Bone marrow (tissue), 2 donors: ENCODE measurements around the gene HTRA2.

Experiments
- DNase-seq, 2 donors: peaks; one replicate each; lab custom pipeline; 2025; lab: John Stamatoyannopoulos, UW

Gene HTRA2

DNA sequence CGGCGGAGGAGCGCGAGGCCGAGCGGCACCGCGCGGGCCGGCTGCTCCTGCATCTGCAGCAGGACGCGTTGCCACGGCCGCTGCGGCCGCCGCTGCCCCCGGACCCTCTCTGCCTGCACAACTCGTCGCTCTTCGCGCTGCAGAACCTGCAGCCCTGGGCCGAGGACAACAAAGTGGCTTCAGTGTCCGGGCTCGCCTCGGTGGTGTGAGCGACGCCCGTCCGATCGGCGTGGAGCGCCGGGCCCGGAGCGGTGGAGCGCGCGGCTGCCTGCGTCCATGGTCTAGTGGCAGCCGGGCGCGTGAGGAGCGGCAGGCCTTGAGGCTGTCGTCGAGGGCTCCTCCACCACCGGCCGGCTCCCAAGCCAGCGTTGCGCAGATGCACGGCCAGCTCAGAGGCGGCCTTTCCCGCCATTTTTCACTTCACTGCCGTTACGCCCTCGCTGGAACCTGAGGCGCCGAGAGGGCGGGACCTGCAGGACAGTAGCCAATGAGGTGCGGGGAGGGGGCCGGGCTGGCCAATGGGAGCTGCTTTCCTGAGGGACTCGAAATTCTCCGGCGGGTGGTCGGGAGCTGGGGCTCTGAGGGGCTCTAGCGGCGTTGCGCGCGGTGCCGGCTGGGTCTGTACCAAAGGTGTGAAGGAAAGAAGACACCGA lies 13.6 kb upstream of the HTRA2 start:
- DNase-seq: peak in 1 of 2 donors; percentile 30

DNA sequence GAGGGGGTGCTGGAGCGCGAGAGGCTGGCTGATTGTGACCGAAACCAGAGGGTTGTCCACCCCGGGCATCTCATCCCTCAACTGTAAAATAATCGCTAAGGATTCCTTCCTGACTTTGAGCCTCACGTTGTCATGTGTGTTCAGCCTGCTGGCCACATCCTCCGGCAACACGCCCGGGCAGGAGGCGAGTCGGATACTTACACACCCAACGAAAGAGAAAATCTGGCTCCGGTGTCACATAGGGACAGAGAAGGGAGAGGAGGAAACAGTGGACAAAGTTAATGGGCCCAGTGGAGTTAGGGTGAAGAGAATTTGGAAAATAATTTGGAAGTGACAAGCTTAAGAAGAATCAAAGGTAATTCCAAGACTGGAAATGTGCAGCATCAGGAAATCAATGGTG lies 13.1 kb upstream of the HTRA2 start:
- DNase-seq: no peak

DNA sequence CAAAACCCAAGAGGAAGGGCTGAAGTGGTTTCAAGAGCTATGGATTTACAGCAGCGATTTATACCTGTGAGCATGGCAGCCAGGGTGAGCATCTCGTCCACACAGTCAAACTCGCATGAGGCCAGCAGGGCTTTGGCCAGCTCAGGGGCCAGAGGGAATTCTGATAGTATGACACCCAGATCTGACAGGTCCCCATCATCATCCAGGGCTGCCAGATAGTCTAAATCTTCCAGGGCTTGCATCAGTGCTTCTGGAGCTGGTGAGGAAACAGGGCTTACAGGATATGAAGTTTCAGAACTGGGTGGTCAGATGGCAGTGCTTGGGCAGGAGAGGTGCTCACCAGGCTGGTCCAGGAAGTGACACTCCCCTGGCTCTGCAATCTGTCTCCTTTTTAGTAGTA lies 7.2 kb upstream of the HTRA2 start:
- no peak for DNase-seq

DNA sequence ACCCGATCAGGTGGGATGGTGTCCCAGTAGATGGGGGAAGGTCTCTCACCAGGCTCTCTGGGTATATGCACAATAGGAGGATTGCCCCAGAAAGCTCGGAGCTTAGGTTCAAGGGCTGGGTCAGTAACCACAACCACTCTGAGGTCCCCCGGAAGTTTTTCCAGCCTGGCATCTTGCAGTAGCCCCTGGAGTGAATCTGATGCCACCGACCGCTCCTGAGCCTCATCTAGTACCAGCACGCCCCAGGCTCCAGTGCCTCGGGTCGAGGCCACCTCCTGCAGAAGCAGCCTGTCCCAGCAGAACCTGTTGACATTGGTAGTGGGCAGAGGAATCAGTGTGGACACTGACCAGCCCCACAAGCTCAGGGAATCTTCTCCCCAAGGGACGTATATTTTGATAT lies 5.7 kb upstream of the HTRA2 start:
- no peak for DNase-seq

DNA sequence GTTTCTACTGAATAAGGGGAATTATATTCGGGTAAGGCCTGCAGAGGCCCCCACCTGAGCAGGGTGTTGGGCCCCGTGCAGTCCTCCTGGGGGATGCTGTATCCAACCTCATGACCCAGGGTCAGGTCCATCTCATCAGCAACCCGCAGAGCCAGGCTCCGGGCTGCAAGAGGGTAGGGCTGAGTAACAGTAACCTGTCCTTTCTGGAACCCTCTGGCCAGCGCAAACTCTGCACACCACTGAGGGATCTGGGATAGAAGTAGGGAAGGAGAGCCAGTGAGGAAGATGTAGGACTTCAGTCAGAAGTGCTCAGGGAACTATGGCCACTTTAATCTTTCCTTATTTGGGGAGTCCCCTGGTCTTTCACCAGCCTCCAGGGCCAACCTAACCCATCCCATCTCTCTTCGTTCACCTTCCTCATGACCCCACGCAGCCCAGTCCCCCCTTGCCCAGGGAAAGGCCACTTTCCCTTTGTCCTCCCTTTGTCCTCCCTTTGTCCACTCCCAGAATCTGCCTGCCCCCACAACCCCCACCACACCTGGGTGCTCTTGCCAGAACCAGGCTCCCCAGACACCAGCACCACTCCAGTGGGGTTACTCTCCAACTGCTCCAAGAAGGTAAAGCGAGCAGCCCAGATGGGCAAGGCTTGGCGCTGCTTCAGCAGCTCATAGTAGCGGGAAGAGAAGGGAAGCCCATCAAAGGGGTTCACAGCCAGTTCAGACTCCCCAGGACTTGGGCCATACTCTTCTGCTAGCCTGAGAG lies 4.6 kb upstream of the HTRA2 start:
- DNase-seq: no peak

DNA sequence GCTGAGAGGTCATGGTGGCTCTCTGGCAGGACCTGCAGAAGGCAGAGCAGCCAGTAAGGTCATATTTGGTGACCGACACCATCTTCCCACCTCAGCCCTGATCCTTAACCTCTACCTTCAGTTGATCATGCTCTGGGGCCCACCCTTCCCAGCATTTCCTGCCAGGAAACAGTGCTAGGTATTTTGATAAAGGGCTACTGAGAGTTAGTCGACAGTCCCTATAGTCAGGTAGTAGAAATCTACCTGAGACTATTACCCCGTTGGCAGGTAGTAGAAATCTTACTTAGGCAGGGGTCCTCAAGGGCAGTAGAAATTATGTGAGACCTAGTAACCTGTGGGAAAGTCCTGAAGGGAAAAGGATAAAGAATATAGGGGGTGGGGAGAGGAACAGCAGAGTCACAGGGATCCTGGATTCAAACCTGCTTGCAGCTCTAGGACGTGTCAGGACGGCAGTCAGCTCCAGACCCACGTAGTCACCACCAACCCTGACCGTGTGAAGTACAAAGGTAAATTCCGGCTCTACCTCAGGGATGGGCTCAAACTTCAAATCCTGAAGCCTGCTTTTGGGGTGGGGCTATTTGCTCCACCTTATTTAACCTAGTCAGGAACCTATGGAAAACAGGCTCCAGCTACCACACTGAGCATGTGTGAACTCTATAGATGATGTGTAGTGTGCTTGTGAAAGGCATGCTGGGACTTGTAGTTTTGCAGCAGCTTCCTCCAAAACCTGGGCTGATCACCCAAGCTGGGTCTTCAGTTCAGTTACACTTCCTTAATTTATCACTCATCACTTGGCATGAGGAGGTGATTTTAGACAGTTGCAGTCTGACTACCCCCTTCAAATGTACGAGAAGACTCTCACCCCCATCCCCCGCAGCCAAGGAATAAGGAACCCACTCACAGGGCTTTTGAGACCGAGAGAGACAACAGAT lies 3.8 kb upstream of the HTRA2 start, which contains the start of gene DQX1:
Gene DQX1 (minus strand): TSS at position 515 of the 932 bp plus-strand sequence. CDS start 502 bp downstream, at position 13.
- DNase-seq: no peak

DNA sequence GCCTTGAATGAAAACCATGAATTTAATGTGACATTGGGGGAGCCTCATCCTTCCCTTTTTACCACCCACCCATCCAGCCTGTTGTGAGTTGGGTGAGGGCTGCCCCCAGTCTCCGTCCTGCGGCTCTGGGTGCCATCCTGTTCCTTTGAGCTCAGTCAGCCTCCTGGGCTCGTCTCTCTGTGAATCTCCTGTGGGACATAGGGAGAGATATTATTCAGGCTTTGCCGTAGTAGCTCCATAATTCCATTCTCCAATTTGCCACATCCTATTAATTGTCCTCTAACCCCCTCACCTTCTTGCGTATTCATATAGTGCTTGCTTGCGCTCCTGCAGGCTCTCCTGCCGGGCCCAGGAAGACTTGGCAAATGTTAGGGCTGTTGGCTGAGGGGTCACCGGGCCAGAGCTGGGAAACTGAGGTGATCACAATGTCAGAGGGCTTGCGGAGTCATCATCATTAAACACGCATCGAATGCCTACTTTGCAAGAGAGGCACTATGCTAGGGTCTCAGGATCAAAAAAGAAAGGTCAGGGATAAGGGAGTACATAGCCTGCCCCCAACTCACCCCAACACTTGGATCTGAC lies 3.0 kb upstream of the HTRA2 start:
- no peak for DNase-seq

DNA sequence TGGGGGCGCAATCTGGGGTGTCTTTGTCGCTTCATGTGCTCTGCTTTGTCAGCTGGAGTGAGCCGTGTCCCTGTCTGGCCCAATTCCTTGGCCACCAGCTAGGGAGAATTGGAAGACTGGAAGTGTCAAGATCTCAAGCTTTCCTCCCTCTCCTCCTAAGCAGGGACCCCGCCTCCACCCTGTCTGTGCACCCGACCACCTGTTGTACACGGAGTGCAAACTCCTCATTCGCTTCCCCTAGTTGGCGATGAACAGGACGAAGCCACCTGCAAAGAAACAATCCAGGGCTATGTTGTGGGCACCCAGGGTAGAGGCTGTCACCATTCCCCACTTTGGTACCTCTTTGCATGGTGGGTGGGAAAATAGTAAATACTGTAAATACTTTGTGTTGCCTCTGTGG lies 2.0 kb upstream of the HTRA2 start:
- no peak for DNase-seq

DNA sequence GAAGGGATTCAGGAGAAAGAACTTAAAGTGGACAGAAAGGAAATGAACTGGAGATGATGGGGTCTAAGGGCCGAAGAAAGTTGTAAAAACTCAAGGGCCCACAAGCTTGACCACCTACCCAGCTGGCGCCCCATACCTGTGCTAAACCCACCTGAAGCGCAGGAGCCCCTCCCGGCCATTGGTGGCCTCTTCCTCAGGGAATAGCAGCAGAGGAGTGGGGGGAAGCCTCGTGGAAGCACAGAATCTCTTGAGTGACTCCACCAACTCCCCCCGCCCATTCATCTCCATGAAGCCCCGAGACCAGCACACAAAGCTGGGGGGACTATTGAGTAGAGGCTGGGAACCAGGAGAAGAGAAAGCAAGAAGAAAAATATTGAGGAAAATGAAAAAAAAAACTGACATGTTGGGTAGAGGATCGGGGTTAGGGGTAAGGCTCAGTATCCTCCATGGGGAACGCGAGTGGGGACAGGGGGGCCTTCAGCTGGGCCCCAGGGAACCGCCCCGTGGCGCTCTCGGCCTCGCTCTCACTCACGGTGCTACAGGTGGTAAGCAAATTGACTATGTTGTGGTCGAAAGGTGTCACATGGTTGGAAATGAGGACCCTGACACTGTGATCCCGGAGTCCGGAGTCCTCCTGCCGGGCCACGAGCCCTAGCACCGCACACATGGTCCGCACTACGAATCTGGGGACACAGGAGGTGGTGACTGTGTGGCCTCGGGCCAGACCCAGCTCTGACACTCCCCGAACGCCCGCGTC lies 955 bp upstream of the HTRA2 start:
- no peak for DNase-seq

DNA sequence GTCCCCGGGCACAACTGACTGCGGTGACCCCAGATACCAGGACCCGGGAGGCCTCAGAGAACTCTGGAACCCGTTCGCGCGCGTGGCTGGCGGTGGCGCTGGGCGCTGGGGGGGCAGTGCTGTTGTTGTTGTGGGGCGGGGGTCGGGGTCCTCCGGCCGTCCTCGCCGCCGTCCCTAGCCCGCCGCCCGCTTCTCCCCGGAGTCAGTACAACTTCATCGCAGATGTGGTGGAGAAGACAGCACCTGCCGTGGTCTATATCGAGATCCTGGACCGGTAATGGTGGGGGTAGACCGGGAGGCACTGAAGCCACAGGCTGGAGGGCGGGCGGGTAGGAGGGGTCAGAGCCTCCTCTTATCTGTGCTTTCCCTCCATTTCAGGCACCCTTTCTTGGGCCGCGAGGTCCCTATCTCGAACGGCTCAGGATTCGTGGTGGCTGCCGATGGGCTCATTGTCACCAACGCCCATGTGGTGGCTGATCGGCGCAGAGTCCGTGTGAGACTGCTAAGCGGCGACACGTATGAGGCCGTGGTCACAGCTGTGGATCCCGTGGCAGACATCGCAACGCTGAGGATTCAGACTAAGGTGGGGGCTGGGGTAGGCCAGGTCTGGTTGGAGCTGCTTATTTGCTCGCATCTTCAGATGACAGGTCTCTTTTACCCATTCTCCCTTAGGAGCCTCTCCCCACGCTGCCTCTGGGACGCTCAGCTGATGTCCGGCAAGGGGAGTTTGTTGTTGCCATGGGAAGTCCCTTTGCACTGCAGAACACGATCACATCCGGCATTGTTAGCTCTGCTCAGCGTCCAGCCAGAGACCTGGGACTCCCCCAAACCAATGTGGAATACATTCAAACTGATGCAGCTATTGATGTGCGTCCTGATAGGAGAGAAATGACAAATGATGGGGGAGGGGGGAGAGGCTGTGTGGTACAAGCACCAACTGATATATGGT lies 780 bp downstream of the HTRA2 start:
- DNase-seq: peak in 1 of 2 donors; percentile 24

DNA sequence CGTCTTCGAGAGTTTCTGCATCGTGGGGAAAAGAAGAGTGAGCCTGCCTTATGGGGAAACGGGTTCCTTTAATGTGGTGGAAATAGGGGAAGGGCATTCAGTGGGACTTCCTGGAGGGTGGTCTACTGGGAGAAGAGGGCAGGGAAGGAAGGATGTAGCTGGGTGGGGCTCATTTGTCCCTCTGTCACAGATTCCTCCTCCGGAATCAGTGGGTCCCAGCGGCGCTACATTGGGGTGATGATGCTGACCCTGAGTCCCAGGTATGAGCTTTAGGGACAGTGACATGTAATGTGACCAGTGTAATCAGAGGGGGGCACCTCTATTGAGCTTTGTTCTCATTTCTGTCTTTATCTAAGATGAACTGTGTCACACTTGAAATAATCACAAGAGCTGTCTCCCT lies 1.9 kb downstream of the HTRA2 start:
- no peak for DNase-seq

DNA sequence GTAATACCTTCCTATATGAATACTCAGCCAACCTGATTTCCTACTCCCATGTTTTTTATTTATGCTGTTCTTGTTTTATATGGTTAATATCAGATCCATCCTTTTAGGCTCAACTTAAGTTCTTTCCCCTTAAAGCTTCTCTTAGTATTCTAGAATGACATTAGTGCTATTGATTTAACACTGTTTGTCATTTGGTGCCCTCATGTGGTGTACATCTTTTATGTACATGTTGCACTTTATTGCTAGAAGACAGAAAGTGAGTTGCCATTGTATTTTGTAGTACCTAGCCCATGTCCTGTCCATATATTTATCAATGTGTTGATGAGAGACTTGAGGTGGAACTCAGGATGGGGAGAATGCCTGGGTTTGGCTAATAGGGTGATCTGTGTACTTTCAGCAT lies 2.5 kb downstream of the HTRA2 start:
- DNase-seq: no peak

DNA sequence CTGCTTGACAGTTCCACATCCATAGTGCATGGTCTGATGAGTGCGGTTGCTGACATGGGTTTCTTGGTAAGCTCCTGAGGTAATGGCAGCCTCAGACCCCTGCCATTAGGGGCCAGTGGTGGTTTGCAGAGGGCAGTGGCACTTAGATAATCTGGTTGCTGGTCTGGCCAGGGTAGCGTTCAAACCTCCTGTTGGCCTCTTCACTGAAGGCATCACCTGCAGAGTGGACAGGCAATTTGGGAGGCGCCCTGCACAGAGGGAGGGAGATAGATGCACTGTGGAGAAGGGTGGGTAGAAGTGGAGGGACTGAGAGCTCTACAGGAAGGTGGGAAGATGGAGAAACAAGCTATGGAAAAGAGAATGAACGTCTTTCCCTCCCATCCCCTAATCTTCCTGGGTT lies 3.7 kb downstream of the HTRA2 start:
- DNase-seq: no peak

DNA sequence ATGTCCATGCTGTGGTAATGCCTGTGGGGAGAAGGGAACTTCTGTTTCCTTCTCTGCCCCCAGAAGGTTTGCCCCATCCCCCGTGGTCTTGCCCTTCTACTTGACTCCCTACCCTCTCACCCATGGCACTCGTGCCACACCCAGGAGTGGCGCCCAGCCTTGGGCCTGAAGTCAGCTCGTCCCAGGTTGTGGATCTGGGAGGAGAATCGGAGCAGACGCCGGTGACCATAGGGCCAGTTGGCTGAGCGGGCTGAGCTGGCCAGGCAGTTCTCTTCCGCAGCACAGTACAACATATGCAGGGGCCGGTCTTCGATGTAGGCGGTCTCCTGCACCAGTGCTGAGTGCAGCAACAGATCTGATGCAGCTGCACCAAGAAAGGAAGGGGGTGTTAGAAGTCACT lies 4.7 kb downstream of the HTRA2 start:
- no peak for DNase-seq

DNA sequence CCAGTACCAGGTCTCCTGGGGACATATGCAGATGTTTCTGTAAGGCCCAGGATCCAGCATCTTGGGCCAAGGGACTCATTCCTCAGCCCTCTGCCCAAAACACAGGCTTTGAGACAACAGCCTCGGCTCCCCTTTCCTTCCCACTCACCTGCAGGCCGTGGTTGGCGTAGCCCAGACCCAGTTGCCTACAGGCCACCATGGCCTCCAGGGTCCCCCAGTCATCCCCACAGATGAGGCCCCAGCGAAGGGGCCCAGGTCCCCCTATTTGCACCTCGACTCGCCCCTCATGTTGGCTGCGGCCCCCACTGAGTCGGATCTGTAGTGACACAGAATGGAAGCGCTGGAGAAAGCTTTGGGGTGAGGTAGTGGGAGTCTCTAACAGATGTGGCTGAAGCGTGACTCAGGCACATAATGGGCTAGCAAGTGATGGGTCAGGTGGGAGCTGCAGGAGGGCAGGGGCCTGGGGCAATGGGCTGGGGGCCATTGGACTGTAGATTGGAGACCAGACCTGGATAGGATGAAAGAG lies 5.8 kb downstream of the HTRA2 start:
- DNase-seq: no peak

DNA sequence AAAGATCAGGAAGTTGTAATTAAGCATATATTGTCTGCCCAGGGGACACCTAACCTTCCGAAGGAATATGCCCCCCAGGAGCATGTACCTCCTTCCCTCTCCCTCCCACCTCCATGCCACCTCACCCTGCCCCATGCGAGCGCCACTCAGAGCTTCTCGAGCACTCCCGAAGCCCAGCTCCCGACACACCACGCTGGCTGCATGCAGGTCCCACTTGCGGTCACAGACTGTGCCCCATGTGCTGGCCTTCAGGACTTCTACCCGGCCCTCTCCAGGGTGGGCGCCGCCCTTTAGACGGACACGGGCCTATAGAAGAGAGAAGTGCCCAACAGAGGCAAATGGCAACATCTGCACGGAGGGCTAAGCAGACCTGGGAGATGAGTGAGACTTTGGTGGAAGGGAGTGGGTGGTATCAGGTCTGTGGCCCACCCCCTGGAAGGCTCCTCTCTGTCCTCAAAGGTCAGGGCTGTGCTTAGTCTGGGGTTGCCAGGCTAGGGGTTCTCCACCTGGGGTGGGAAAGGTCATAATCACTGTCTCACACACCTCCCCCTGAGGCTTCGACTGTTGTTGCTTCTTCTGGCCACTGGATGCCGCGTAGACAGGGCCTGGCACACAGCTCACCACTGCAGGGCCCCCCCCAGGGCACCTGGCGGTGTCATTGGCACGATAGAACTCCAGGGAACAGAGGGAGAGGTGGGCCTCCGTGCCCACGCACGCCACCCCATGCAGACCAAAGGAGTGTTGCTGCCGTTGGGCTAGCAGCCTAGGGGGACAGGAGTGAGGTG lies 6.6 kb downstream of the HTRA2 start:
- no peak for DNase-seq

DNA sequence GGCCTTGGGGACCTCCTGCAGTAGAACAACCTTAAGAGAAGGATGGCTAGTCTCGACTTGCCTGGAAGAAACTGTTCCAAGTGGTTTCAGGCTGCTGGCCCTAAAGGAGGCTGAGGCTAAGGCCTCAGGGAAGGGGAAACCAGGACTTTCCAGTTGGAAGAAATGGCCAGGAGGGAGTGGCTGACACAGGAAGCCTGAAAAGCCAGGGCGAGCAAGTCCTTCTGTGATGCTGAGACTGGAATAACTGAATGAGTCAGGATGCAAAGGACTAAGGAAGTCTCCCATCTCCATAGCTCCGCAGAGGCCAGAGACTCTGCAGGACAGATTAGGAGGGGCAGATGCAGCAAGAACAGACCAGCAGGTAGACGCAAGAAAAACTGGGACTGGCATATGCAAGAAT lies 7.4 kb downstream of the HTRA2 start:
- DNase-seq: no peak

DNA sequence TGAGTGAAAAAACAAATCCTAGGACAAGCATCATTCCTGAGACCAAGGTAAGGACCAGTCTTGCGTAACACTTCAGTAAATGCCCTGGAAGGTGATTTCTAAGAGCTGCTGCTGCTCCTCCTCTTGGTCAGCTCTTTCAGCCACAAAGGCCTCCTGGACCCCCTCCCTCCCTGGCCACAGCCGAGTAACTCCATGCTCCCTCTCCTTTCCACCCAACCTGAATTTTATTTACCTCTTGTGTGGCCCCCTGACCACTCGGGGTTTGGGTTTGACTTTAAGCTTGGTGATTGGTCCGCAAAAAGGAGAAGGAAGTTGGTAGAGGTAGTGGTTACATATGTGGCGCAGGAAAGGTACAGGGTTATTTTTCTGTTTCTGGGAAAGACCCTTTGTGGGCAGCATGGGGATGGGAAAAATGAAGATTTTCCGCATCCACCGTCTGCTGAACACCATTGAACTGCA lies 9.2 kb downstream of the HTRA2 start:
- DNase-seq: no peak

DNA sequence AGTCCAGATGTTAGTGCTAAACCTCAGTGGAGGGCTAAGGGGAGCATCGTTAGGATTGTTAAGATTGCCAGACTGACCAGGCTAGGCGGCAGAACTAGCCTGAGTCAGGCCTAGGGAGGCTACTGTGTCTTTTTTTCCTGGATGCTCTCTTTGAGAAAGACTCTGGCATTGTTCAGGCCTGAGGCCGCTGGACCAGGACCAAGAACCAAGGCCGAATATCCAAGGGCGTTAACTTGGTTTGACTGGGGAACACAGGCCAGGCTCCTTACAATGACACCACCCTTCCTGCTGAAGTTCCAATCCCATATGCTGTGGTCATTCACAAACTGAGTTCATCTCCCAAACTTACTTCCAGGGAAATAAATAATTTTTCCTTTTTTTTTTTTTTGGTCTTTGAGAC lies 10.6 kb downstream of the HTRA2 start:
- no peak for DNase-seq
